B cell (primary cell): ENCODE data around the gene LPGAT1. TPM values are rescaled to one million over a fixed set of nuclear protein-coding genes. Genes with fewer than 3 reads are reported as not detected.

Experiments used
- ATAC-seq: fragments of 200-7000 bp; cut with Tn5 transposase; one replicate; pipeline ENCODE4 v1.10.0; 2021; ENCODE audit warnings: low read depth, mild to moderate bottlenecking, moderate number of reproducible peaks, moderate library complexity
- CTCF ChIA-PET: fragments of 350-600 bp; sonication (Branson Sonifier 250); formaldehyde crosslinking; loops from one replicate; lab custom pipeline; 2021; ENCODE audit warnings: antibody characterized with exemption, inconsistent platforms; lab: Charles Lee
- POLR2A ChIA-PET: fragments of 350-600 bp; sonication (Branson Sonifier 250); formaldehyde crosslinking; loops from one replicate; lab custom pipeline; 2021; ENCODE audit warnings: antibody characterized with exemption; lab: Charles Lee
- DNase-seq: peaks from one replicate; pipeline ENCODE4 v3.0.0; 2013
- H2AFZ ChIP-seq: 2 replicates; pipeline ENCODE4 v1.6.1; 2012; ENCODE audit warnings: mild to moderate bottlenecking, low read depth, low read length; ENCODE audit not compliant: insufficient read depth, poor library complexity, severe bottlenecking
- H3K27ac ChIP-seq, 2 donors: 1 replicate in 1 of 2; 2 replicates in 1 of 2; pipeline ENCODE4 v1.5.1; 2012 to 2013; ENCODE audit warnings: low read length in 2 of 2, mild to moderate bottlenecking in 2 of 2, moderate library complexity in 1 of 2
- H3K27me3 ChIP-seq, 4 experiments: fragments of 200-600 bp in 1 of 4; sonication (generic) in 1 of 4; replicated peaks in 1 of 4; 1 replicate in 2 of 4; 2 replicates in 2 of 4; pipeline versions ENCODE4 v1.6.1 to v1.7.0; 2013 to 2016; ENCODE audit warnings: low read length in 3 of 4, mild to moderate bottlenecking in 2 of 4, mixed read lengths in 1 of 4, moderate library complexity in 1 of 4; ENCODE audit not compliant: insufficient read depth in 4 of 4, control insufficient read depth in 3 of 4; ENCODE audit errors: control extremely low read depth in 1 of 4
- H3K36me3 ChIP-seq, 2 experiments: replicated peaks in 1 of 2; 1 replicate in 1 of 2; 2 replicates in 1 of 2; pipeline versions ENCODE4 v1.6.1 to v1.7.1; 2013; ENCODE audit warnings: low read length in 1 of 2; ENCODE audit not compliant: insufficient read depth in 2 of 2, control insufficient read depth in 1 of 2; ENCODE audit errors: control extremely low read depth in 1 of 2, extremely low read depth in 1 of 2
- H3K4me1 ChIP-seq, 2 donors: fragments of 200-600 bp in 1 of 2; sonication (generic) in 1 of 2; 1 replicate in 1 of 2; 2 replicates in 1 of 2; pipeline versions ENCODE4 v1.5.1 to v1.6.1; 2013 to 2017; ENCODE audit warnings: low read length in 2 of 2; ENCODE audit not compliant: control insufficient read depth in 2 of 2, insufficient read depth in 2 of 2
- H3K4me2 ChIP-seq: replicated peaks from 2 replicates; pipeline ENCODE3; 2012; ENCODE audit warnings: mild to moderate bottlenecking, low read depth, low read length; ENCODE audit not compliant: poor library complexity, severe bottlenecking
- H3K4me3 ChIP-seq, 5 experiments: fragments of 200-600 bp in 1 of 5; sonication (generic) in 1 of 5; 1 replicate in 3 of 5; 2 replicates in 2 of 5; pipeline versions ENCODE4 v1.5.1 to v1.7.0; 2011 to 2016; ENCODE audit warnings: low read length in 4 of 5, mild to moderate bottlenecking in 4 of 5, low read depth in 2 of 5, control low read depth in 1 of 5, moderate library complexity in 1 of 5; ENCODE audit not compliant: insufficient read depth in 1 of 5; ENCODE audit errors: control extremely low read depth in 1 of 5, extremely low read depth in 1 of 5
- H3K79me2 ChIP-seq: fragments of 200-600 bp; sonication (generic); one replicate; pipeline ENCODE4 v1.6.0; 2016; ENCODE audit warnings: low read length; ENCODE audit not compliant: control insufficient read depth, insufficient read depth
- H3K9ac ChIP-seq: fragments of 200-600 bp; sonication (generic); 2 replicates; pipeline ENCODE4 v1.6.1; 2017; ENCODE audit warnings: mild to moderate bottlenecking, low read length, moderate library complexity
- H3K9me3 ChIP-seq, 3 donors: one replicate each; pipeline versions ENCODE4 v1.6.1 to v1.7.1; 2013; ENCODE audit warnings: low read length in 2 of 3; ENCODE audit not compliant: control insufficient read depth in 2 of 3, insufficient read depth in 1 of 3; ENCODE audit errors: control extremely low read depth in 1 of 3
- H4K20me1 ChIP-seq: 2 replicates; pipeline ENCODE4 v1.6.0; 2012; ENCODE audit warnings: mild to moderate bottlenecking, low read length; ENCODE audit not compliant: insufficient read depth, control insufficient read depth, poor library complexity, severe bottlenecking
- H3K27ac Mint-ChIP-seq: one replicate; pipeline ENCODE4 v1.8.0; 2021; ENCODE audit warnings: mixed read lengths
- H3K27me3 Mint-ChIP-seq: one replicate; pipeline ENCODE4 v1.8.0; 2021; ENCODE audit warnings: mixed read lengths
- H3K4me1 Mint-ChIP-seq: one replicate; pipeline ENCODE4 v1.8.0; 2021; ENCODE audit warnings: mixed read lengths
- H3K4me3 Mint-ChIP-seq: one replicate; pipeline ENCODE4 v1.8.0; 2021; ENCODE audit warnings: mixed read lengths
- H3K9me3 Mint-ChIP-seq: one replicate; pipeline ENCODE4 v1.8.0; 2022; ENCODE audit warnings: mixed read lengths; ENCODE audit not compliant: insufficient read depth
- EZH2 ChIP-seq: IDR thresholded peaks from 2 replicates; pipeline ENCODE4 v1.6.1; 2012; ENCODE audit warnings: borderline replicate concordance, low read depth, mild to moderate bottlenecking, moderate library complexity, low read length; ENCODE audit not compliant: insufficient read depth, poor library complexity, severe bottlenecking
- WGBS: methylation state at CpG from one replicate; pipeline ENCODE4 v1.1.5; 2013; ENCODE audit warnings: missing lambda C conversion rate; ENCODE audit not compliant: insufficient coverage; 5-methylcytosine and 5-hydroxymethylcytosine counted together
- intact Hi-C: fragments of 100-400 bp; cut with micrococcal nuclease; formaldehyde crosslinking; loops from one replicate; pipeline ENCODE4 v1.10.0; 2022
- polyA plus RNA-seq: library from polyadenylated mRNA; depleted of rRNA; stranded (reverse); fragments of >200 nt; gene quantifications from 2 replicates; pipeline ENCODE4 v1.2.3, GENCODE V29; 2012
- total RNA-seq, 2 donors: library from RNA; stranded (reverse); fragments of 120-200 nt in 1 of 2; gene quantifications; 1 replicate in 1 of 2; 2 replicates in 1 of 2; pipeline versions ENCODE4 v1.2.3 to v1.2.4, GENCODE V29; 2013 to 2022
- TF ChIP-seq, protein P1 (sequence below): fragments of 200-600 bp; IDR thresholded peaks from one replicate; pipeline ENCODE4 v1.8.0; 2022; ENCODE audit warnings: antibody characterized with exemption, mild to moderate bottlenecking

The LPGAT1 gene
- total and polyA plus RNA-seq, 2 donors (not counting 1 experiment from before 2014, with no cell fraction given), result 9.3 to 63.8 TPM

DNA sequence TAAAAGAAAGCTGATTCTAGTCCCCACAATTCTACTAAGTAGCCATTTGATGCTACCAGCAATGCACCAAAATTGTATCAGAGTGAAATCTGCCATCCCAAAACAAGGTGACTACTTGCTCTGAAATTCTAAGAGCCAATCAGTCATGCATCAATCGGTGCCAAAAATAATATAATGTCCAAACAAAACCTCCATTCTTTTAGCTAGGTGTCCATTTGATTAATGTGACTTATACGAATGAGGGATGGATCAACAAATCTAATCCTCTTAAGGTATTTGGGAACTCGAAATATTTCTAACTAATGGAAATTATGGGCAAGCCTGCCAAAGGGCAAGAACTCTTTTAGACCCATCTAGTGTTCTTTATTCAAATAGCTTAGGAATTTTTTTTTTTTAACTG, 88.8 kb downstream of the LPGAT1 start:
- POLR2A ChIA-PET, result no interaction called here
- Histone ChIP-seq H3K79me2 (no peaks in the 10 kb centered on the region), H2AFZ (no peak overlapping the region), H3K9ac (no peak overlapping the region), H3K27me3 (no peaks in the 10 kb centered on the region), H3K9me3 (no peaks in the 10 kb centered on the region), H3K4me2 (no peak overlapping the region), H3K36me3 (peaks cover under 1 to 2% of the 10 kb centered on the region in 2 experiments), H3K27ac (no peak overlapping the region), H3K4me3 (no peak overlapping the region), H3K4me1 (peaks cover 7 to 21% of the 10 kb centered on the region in 2 donors), H4K20me1 (no peaks in the 10 kb centered on the region)
- Mint-ChIP-seq H3K27ac (no peak overlapping the region), H3K9me3 (no peaks in the 10 kb centered on the region), H3K27me3 (peaks cover 3% of the 10 kb centered on the region), H3K4me1 (peaks cover 19% of the 10 kb centered on the region), H3K4me3 (no peak overlapping the region)
- ATAC-seq, result no peak
- TF ChIP-seq, protein P1, sequence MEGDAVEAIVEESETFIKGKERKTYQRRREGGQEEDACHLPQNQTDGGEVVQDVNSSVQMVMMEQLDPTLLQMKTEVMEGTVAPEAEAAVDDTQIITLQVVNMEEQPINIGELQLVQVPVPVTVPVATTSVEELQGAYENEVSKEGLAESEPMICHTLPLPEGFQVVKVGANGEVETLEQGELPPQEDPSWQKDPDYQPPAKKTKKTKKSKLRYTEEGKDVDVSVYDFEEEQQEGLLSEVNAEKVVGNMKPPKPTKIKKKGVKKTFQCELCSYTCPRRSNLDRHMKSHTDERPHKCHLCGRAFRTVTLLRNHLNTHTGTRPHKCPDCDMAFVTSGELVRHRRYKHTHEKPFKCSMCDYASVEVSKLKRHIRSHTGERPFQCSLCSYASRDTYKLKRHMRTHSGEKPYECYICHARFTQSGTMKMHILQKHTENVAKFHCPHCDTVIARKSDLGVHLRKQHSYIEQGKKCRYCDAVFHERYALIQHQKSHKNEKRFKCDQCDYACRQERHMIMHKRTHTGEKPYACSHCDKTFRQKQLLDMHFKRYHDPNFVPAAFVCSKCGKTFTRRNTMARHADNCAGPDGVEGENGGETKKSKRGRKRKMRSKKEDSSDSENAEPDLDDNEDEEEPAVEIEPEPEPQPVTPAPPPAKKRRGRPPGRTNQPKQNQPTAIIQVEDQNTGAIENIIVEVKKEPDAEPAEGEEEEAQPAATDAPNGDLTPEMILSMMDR, result no peak
- no peak for TF ChIP-seq EZH2
- CTCF ChIA-PET, result interaction anchor here (0.7 to 1.4 kb wide), 2 partner anchors 683 to 714 kb away, joined by 3 read pairs; no protein-coding TSS in a partner anchor
- intact Hi-C loops, result no loop called here
- no peak for DNase-seq
- WGBS, result no CpG with 5 or more reads among the region's 3 CpGs

- ATAC-seq (no peak), DNase-seq (no peak)
- H3K36me3 ChIP-seq, result peaks cover 0 to 2% of the 10 kb centered on the region in 2 experiments
- ChIA-PET CTCF (interaction anchor here (0.7 kb wide), 1 partner anchor 684 kb away, joined by 3 read pairs; no protein-coding TSS in a partner anchor), POLR2A (no interaction called here)
- no peak overlapping the region for H2AFZ ChIP-seq
- Mint-ChIP-seq H3K27me3 (peaks cover 3% of the 10 kb centered on the region), H3K9me3 (no peaks in the 10 kb centered on the region), H3K4me3 (no peak overlapping the region), H3K27ac (no peak overlapping the region), H3K4me1 (peaks cover 19% of the 10 kb centered on the region)
- no peaks in the 10 kb centered on the region for H4K20me1 ChIP-seq
- H3K27me3 ChIP-seq, result no peaks in the 10 kb centered on the region
- 100% methylated on average over 3 of the region's 9 CpGs for WGBS
- H3K9me3 ChIP-seq, result no peaks in the 10 kb centered on the region
- no peak overlapping the region for H3K27ac ChIP-seq
- no peak overlapping the region for H3K9ac ChIP-seq
- intact Hi-C loops, result no loop called here
- no peak for TF ChIP-seq EZH2
- TF ChIP-seq, protein P1, result no peak
- no peak overlapping the region for H3K4me3 ChIP-seq
- no peak overlapping the region for H3K4me2 ChIP-seq
- no peaks in the 10 kb centered on the region for H3K79me2 ChIP-seq
- H3K4me1 ChIP-seq, result peaks cover 7 to 21% of the 10 kb centered on the region in 2 donors
These were observed 89.4 kb downstream of the LPGAT1 start for GRCh38 chr1:211741116-211741515.
